Osteoblast (primary cell): ENCODE results near the gene TNPO2. TPM values are rescaled to one million over a fixed set of nuclear protein-coding genes. Genes with fewer than 3 reads are reported as not detected.

Experiments
- DNase-seq: peaks from one replicate; pipeline ENCODE4 v3.0.0; 2011; ENCODE audit warnings: low spot score, mixed read lengths; ENCODE audit not compliant: insufficient read length; ENCODE audit errors: missing footprints
- H2AFZ ChIP-seq: 2 replicates; pipeline ENCODE4 v1.6.0; 2011; ENCODE audit warnings: mild to moderate bottlenecking, low read length
- H3K27ac ChIP-seq: 2 replicates; pipeline ENCODE4 v1.5.1; 2011; ENCODE audit warnings: mild to moderate bottlenecking, low read depth, low read length, moderate library complexity
- H3K27me3 ChIP-seq: 2 replicates; pipeline ENCODE4 v1.6.0; 2012; ENCODE audit warnings: mild to moderate bottlenecking, control low read depth, inconsistent platforms, low read length, moderate library complexity; ENCODE audit not compliant: insufficient read depth
- H3K36me3 ChIP-seq: 2 replicates; pipeline ENCODE4 v1.5.1; 2011; ENCODE audit warnings: mild to moderate bottlenecking, low read length, control low read depth, moderate library complexity; ENCODE audit not compliant: insufficient read depth
- H3K4me1 ChIP-seq: 2 replicates; pipeline ENCODE4 v1.5.1; 2011; ENCODE audit warnings: mild to moderate bottlenecking, low read length, control low read depth, moderate library complexity; ENCODE audit not compliant: insufficient read depth
- H3K4me2 ChIP-seq: 2 replicates; pipeline ENCODE4 v1.6.0; 2011; ENCODE audit warnings: mild to moderate bottlenecking, low read length; ENCODE audit not compliant: insufficient read depth
- H3K4me3 ChIP-seq: fragments of 200-600 bp; sonication (generic); 3 replicates; pipeline ENCODE4 v1.5.1; 2012; ENCODE audit warnings: mild to moderate bottlenecking, low read length, inconsistent platforms; ENCODE audit not compliant: insufficient read depth
- H3K79me2 ChIP-seq: 2 replicates; pipeline ENCODE4 v1.6.0; 2012; ENCODE audit warnings: mild to moderate bottlenecking, low read length, control low read depth, inconsistent platforms; ENCODE audit not compliant: insufficient read depth
- H3K9me3 ChIP-seq: 2 replicates; pipeline ENCODE4 v1.5.1; 2011; ENCODE audit warnings: low read depth, low read length, control low read depth
- H4K20me1 ChIP-seq: 2 replicates; pipeline ENCODE4 v1.6.0; 2012; ENCODE audit warnings: mild to moderate bottlenecking, low read length, control low read depth; ENCODE audit not compliant: insufficient read depth
- CTCF ChIP-seq: IDR thresholded peaks from 2 replicates; pipeline ENCODE4 v1.5.1; 2011; ENCODE audit warnings: mild to moderate bottlenecking, low read depth, low read length, moderate library complexity; ENCODE audit errors: extremely low read depth
- total RNA-seq: library from RNA; depleted of rRNA; stranded (reverse); fragments of >200 nt; gene quantifications from 2 replicates; pipeline ENCODE4 v1.2.3, GENCODE V29; 2012

The TNPO2 gene
- total RNA-seq, 1 donor: 36.6 TPM

- no peak for TF ChIP-seq CTCF
- Histone ChIP-seq H4K20me1 (no peaks in the 10 kb centered on the region), H3K79me2 (no peaks in the 10 kb centered on the region), H3K27me3 (no peaks in the 10 kb centered on the region), H3K9me3 (no peaks in the 10 kb centered on the region), H3K4me2 (no peak overlapping the region), H3K36me3 (no peaks in the 10 kb centered on the region), H2AFZ (no peak overlapping the region), H3K4me1 (peaks cover 3% of the 10 kb centered on the region), H3K4me3 (no peak overlapping the region), H3K27ac (no peak overlapping the region)
- DNase-seq: peak; percentile 43
Measured at GRCh38 chr19:12767666-12768065, 43.9 kb upstream of the TNPO2 start.

GRCh38 chr19:12767150-12767549 is 43.4 kb upstream of the TNPO2 start:
- DNase-seq: peak; percentile 62
- H4K20me1 ChIP-seq: no peaks in the 10 kb centered on the region
- no peak for TF ChIP-seq CTCF
- H3K4me2 ChIP-seq: no peak overlapping the region
- H3K36me3 ChIP-seq: no peaks in the 10 kb centered on the region
- no peaks in the 10 kb centered on the region for H3K9me3 ChIP-seq
- peaks cover 2% of the 10 kb centered on the region for H3K4me1 ChIP-seq
- H3K27ac ChIP-seq: no peak overlapping the region
- no peaks in the 10 kb centered on the region for H3K27me3 ChIP-seq
- H3K79me2 ChIP-seq: no peaks in the 10 kb centered on the region
- H3K4me3 ChIP-seq: no peak overlapping the region
- H2AFZ ChIP-seq: no peak overlapping the region

GRCh38 chr19:12766051-12766521 is 42.4 kb upstream of the TNPO2 start:
- Histone ChIP-seq H3K4me1 (no peaks in the 10 kb centered on the region), H2AFZ (peak overlapping the region; percentile 95), H3K36me3 (no peaks in the 10 kb centered on the region), H3K4me3 (peak overlapping the region; percentile 78), H3K79me2 (no peaks in the 10 kb centered on the region), H3K27me3 (no peaks in the 10 kb centered on the region), H4K20me1 (no peaks in the 10 kb centered on the region), H3K9me3 (no peaks in the 10 kb centered on the region), H3K4me2 (peak overlapping the region; percentile 94), H3K27ac (no peak overlapping the region)
- DNase-seq: peak; percentile 100
- TF ChIP-seq CTCF: peak; percentile 80

- no peak overlapping the region for H2AFZ ChIP-seq
- no peak overlapping the region for H3K4me3 ChIP-seq
- no peaks in the 10 kb centered on the region for H3K27me3 ChIP-seq
- DNase-seq: peak; percentile 36
- H3K79me2 ChIP-seq: no peaks in the 10 kb centered on the region
- no peak overlapping the region for H3K27ac ChIP-seq
- no peaks in the 10 kb centered on the region for H3K36me3 ChIP-seq
- H3K4me2 ChIP-seq: no peak overlapping the region
- H4K20me1 ChIP-seq: no peaks in the 10 kb centered on the region
- TF ChIP-seq CTCF: no peak
- no peaks in the 10 kb centered on the region for H3K9me3 ChIP-seq
- no peaks in the 10 kb centered on the region for H3K4me1 ChIP-seq
Measured at GRCh38 chr19:12764698-12765097, 41.0 kb upstream of the TNPO2 start.
